H1 (cell line): ENCODE measurements around the gene USP35. TPM values are rescaled to one million over a fixed set of nuclear protein-coding genes. Genes with fewer than 3 reads are reported as not detected.

ENCODE experiments used
- CTCF ChIA-PET: fragments of 300-600 bp; sonication (Branson Sonifier 250); formaldehyde crosslinking; loops from one replicate; lab custom pipeline; 2021; ENCODE audit not compliant: partially characterized antibody; lab: Charles Lee
- POLR2A ChIA-PET: fragments of 300-600 bp; sonication (Branson Sonifier 250); formaldehyde crosslinking; loops from one replicate; lab custom pipeline; 2021; ENCODE audit warnings: inconsistent platforms; ENCODE audit not compliant: partially characterized antibody; lab: Charles Lee
- DNase-seq, 2 experiments: peaks; one replicate each; pipeline versions ENCODE4 v3.0.0 to v3.0.0-alpha.2; 2010 to 2022; ENCODE audit warnings: low spot score in 2 of 2, low read depth in 1 of 2, mixed read lengths in 1 of 2
- FAIRE-seq: peaks from 2 replicates; lab custom pipeline; 2011; peaks lifted over from hg19 to GRCh38; lab: Jason Lieb, UNC
- H2AFZ ChIP-seq: 2 replicates; pipeline ENCODE4 v1.8.1; 2012; ENCODE audit warnings: low read length, inconsistent platforms
- H2AK5ac ChIP-seq: 2 replicates; pipeline ENCODE4 v1.6.1; 2013; ENCODE audit warnings: low read depth, low read length
- H2BK120ac ChIP-seq: replicated peaks from 2 replicates; pipeline ENCODE3; 2013; ENCODE audit warnings: low read depth, low read length, inconsistent platforms
- H2BK12ac ChIP-seq: 2 replicates; pipeline ENCODE4 v1.6.1; 2013; ENCODE audit warnings: low read depth, low read length
- H2BK15ac ChIP-seq: 2 replicates; pipeline ENCODE4 v1.6.1; 2013; ENCODE audit warnings: low read length
- H2BK20ac ChIP-seq: 2 replicates; pipeline ENCODE4 v1.6.1; 2013; ENCODE audit warnings: low read length
- H2BK5ac ChIP-seq: 2 replicates; pipeline ENCODE4 v1.6.1; 2013; ENCODE audit warnings: low read depth, low read length
- H3K14ac ChIP-seq: 2 replicates; pipeline ENCODE4 v1.6.1; 2013; ENCODE audit warnings: inconsistent platforms; ENCODE audit not compliant: insufficient read length
- H3K18ac ChIP-seq: 2 replicates; pipeline ENCODE4 v1.6.1; 2013; ENCODE audit warnings: low read length; ENCODE audit errors: extremely low read depth
- H3K23ac ChIP-seq: 2 replicates; pipeline ENCODE4 v1.6.1; 2013; ENCODE audit warnings: inconsistent platforms; ENCODE audit not compliant: insufficient read length
- H3K23me2 ChIP-seq: 2 replicates; pipeline ENCODE4 v1.6.1; 2013; ENCODE audit warnings: low read depth, low read length
- H3K27ac ChIP-seq: 2 replicates; pipeline ENCODE4 v1.6.1; 2011; ENCODE audit warnings: low read depth, low read length, inconsistent platforms
- H3K27me3 ChIP-seq, 4 experiments: replicated peaks in 1 of 4; 1 replicate in 1 of 4; 2 replicates in 3 of 4; pipeline versions ENCODE4 v1.6.1 to v1.8.1; 2011 to 2013; ENCODE audit warnings: low read length in 3 of 4, mild to moderate bottlenecking in 3 of 4, inconsistent platforms in 2 of 4, mixed read lengths in 2 of 4, moderate library complexity in 1 of 4; ENCODE audit not compliant: control insufficient read depth in 3 of 4, insufficient read depth in 3 of 4; ENCODE audit errors: extremely low read depth in 1 of 4
- H3K36me3 ChIP-seq, 4 experiments: 2 replicates each; pipeline versions ENCODE4 v1.6.1 to v1.8.1; 2011 to 2013; ENCODE audit warnings: mild to moderate bottlenecking in 4 of 4, low read length in 3 of 4, moderate library complexity in 2 of 4, control low read depth in 1 of 4, inconsistent platforms in 1 of 4; ENCODE audit not compliant: insufficient read depth in 4 of 4, control insufficient read depth in 2 of 4
- H3K4ac ChIP-seq: replicated peaks from 2 replicates; pipeline ENCODE3; 2013; ENCODE audit warnings: low read length, low read depth, mixed read lengths, inconsistent platforms; ENCODE audit not compliant: insufficient read length
- H3K4me1 ChIP-seq, 4 experiments: replicated peaks in 1 of 4; 1 replicate in 1 of 4; 2 replicates in 3 of 4; pipeline versions ENCODE4 v1.6.1 to v1.8.1; 2011 to 2013; ENCODE audit warnings: low read length in 3 of 4, inconsistent platforms in 2 of 4, mixed read lengths in 1 of 4; ENCODE audit not compliant: insufficient read depth in 4 of 4, control insufficient read depth in 3 of 4
- H3K4me2 ChIP-seq, 2 experiments: 2 replicates each; pipeline versions ENCODE4 v1.6.1 to v1.8.1; 2011 to 2013; ENCODE audit warnings: low read depth in 2 of 2, low read length in 2 of 2, control low read depth in 1 of 2, inconsistent platforms in 1 of 2, mild to moderate bottlenecking in 1 of 2; ENCODE audit not compliant: insufficient read depth in 1 of 2
- H3K4me3 ChIP-seq, 4 experiments: fragments of 200-600, 300-600 bp in 1 of 4; sonication (generic), shearing (Covaris generic), sonication (Bioruptor Twin) in 1 of 4; 2 replicates each; pipeline versions ENCODE4 v1.5.1 to v1.8.1; 2011 to 2016; ENCODE audit warnings: low read length in 4 of 4, low read depth in 3 of 4, control low read depth in 2 of 4, inconsistent platforms in 2 of 4, mild to moderate bottlenecking in 2 of 4, mixed read lengths in 1 of 4, moderate library complexity in 1 of 4; ENCODE audit not compliant: insufficient read depth in 2 of 4; ENCODE audit errors: extremely low read depth in 1 of 4
- H3K56ac ChIP-seq: replicated peaks from 2 replicates; pipeline ENCODE3; 2013; ENCODE audit warnings: low read depth, mild to moderate bottlenecking, mixed read lengths, low read length, inconsistent platforms; ENCODE audit not compliant: insufficient read length
- H3K79me1 ChIP-seq: 2 replicates; pipeline ENCODE4 v1.6.1; 2013; ENCODE audit warnings: low read depth, low read length, control low read depth
- H3K79me2 ChIP-seq, 2 experiments: 2 replicates each; pipeline versions ENCODE4 v1.6.1 to v1.8.1; 2012 to 2013; ENCODE audit warnings: low read length in 2 of 2, mild to moderate bottlenecking in 2 of 2, inconsistent platforms in 1 of 2; ENCODE audit not compliant: insufficient read depth in 2 of 2, control insufficient read depth in 1 of 2
- H3K9ac ChIP-seq, 4 experiments: replicated peaks in 1 of 4; 1 replicate in 1 of 4; 2 replicates in 3 of 4; pipeline versions ENCODE4 v1.6.1 to v1.8.1; 2011 to 2013; ENCODE audit warnings: low read depth in 3 of 4, low read length in 3 of 4, control low read depth in 2 of 4, mild to moderate bottlenecking in 2 of 4, moderate library complexity in 2 of 4, inconsistent platforms in 1 of 4; ENCODE audit errors: extremely low read depth in 1 of 4
- H3K9me3 ChIP-seq, 2 experiments: 2 replicates each; pipeline versions ENCODE4 v1.6.1 to v1.8.1; 2012 to 2013; ENCODE audit warnings: mild to moderate bottlenecking in 2 of 2, moderate library complexity in 2 of 2, control low read depth in 1 of 2, inconsistent platforms in 1 of 2, low read depth in 1 of 2, low read length in 1 of 2, mixed read lengths in 1 of 2; ENCODE audit not compliant: insufficient read depth in 2 of 2
- H4K20me1 ChIP-seq, 2 experiments: replicated peaks in 1 of 2; 2 replicates each; pipeline versions ENCODE3 to v1.8.1; 2011 to 2013; ENCODE audit warnings: inconsistent platforms in 2 of 2, low read length in 2 of 2, mild to moderate bottlenecking in 1 of 2; ENCODE audit not compliant: insufficient read depth in 2 of 2, control insufficient read depth in 1 of 2
- H4K5ac ChIP-seq: 2 replicates; pipeline ENCODE4 v1.6.1; 2013; ENCODE audit warnings: low read length, low read depth, mixed read lengths, inconsistent platforms; ENCODE audit not compliant: insufficient read length
- H4K8ac ChIP-seq: 2 replicates; pipeline ENCODE4 v1.8.0; 2013; ENCODE audit warnings: mild to moderate bottlenecking, moderate library complexity, low read length, inconsistent platforms; ENCODE audit not compliant: insufficient read depth; ENCODE audit errors: extremely low read depth
- H4K91ac ChIP-seq: replicated peaks from 2 replicates; pipeline ENCODE3; 2013; ENCODE audit warnings: low read length, mixed read lengths, inconsistent platforms; ENCODE audit not compliant: insufficient read length
- FOSL1 ChIP-seq: IDR thresholded peaks from 2 replicates; pipeline ENCODE4 v1.6.1; 2011; ENCODE audit warnings: mild to moderate bottlenecking, low read depth, low read length, moderate library complexity; ENCODE audit not compliant: insufficient read depth
- SIN3A ChIP-seq, 2 experiments: IDR thresholded peaks in 1 of 2; conservative IDR thresholded peaks in 1 of 2; 2 replicates each; pipeline ENCODE4 v1.6.1; 2011 to 2012; ENCODE audit warnings: low read length in 2 of 2, improper control_type of control experiment in 1 of 2, low read depth in 1 of 2, mild to moderate bottlenecking in 1 of 2
- WGBS, 2 experiments: shearing (Covaris generic) in 1 of 2; methylation state at CpG; one replicate each; pipeline versions ENCODE4 v1.1.6 to v1.1.7; 2013 to 2015; ENCODE audit warnings: low lambda C conversion rate in 2 of 2, mixed read lengths in 2 of 2, inconsistent platforms in 1 of 2, low coverage in 1 of 2, missing lambda C conversion rate in 1 of 2; ENCODE audit not compliant: insufficient replicate concordance in 2 of 2, insufficient coverage in 1 of 2, insufficient read length in 1 of 2; ENCODE audit errors: extremely low coverage in 1 of 2, missing lambda C conversion rate in 1 of 2; 5-methylcytosine and 5-hydroxymethylcytosine counted together
- polyA plus RNA-seq, 7 experiments: library from polyadenylated mRNA; depleted of rRNA in 3 of 7; stranded (reverse) in 5 of 7; unstranded in 2 of 7; fragments of >200 nt in 5 of 7; fragments of 200-250 nt in 2 of 7; gene quantifications; 1 replicate in 5 of 7; 2 replicates in 1 of 7; 4 replicates in 1 of 7; pipeline versions ENCODE4 v1.2.1 to v1.2.3, GENCODE V29; 2011 to 2013; ENCODE audit warnings: missing spikeins in 2 of 7, mixed read lengths in 2 of 7
- total RNA-seq: library from RNA; stranded (reverse); fragmentation: NEBNext Ultra II Directional; extraction: Animal tissue kit (Norgen Biotek cat#: 25700); gene quantifications from 2 replicates; pipeline ENCODE4 v1.2.1, GENCODE V29; 2021

USP35 gene
- total and polyA plus RNA-seq, 2 of the 8 experiments (the other 6 are each of a cell fraction or from before 2014, with no cell fraction given): 4.6 to 6.8 TPM

- H3K79me1 ChIP-seq: no peaks in the 10 kb centered on the region
- ChIA-PET CTCF (interaction anchor here (0.6 to 1.2 kb wide), 2 partner anchors 253 to 414 kb away, joined by 3 to 5 read pairs; no protein-coding TSS in a partner anchor), POLR2A (interaction anchor here (1.1 kb wide), 1 partner anchor 11 kb away, joined by 4 read pairs; the partner anchor contains the start of gene ALG8)
- H2AFZ ChIP-seq: no peak overlapping the region
- no peak overlapping the region for H2BK20ac ChIP-seq
- H4K91ac ChIP-seq: no peak overlapping the region
- H3K27me3 ChIP-seq: no peaks in the 10 kb centered on the region
- H3K9me3 ChIP-seq: no peaks in the 10 kb centered on the region
- no peaks in the 10 kb centered on the region for H4K20me1 ChIP-seq
- H3K79me2 ChIP-seq: no peaks in the 10 kb centered on the region
- H3K36me3 ChIP-seq: no peaks in the 10 kb centered on the region
- H3K18ac ChIP-seq: no peak overlapping the region
- H4K5ac ChIP-seq: no peak overlapping the region
- H2BK5ac ChIP-seq: no peak overlapping the region
- H3K23ac ChIP-seq: no peak overlapping the region
- H3K4me2 ChIP-seq: no peak overlapping the region
- H2BK120ac ChIP-seq: no peak overlapping the region
- no peak for TF ChIP-seq FOSL1
- no peak for TF ChIP-seq SIN3A (conservative IDR thresholded peaks at IDR 0.05 in 1 of 2, IDR thresholded peaks at IDR 0.05 in 1 of 2; ENCODE audit: low read depth in 1 of 2, low read length in 2 of 2)
- no peak overlapping the region for H3K14ac ChIP-seq
- DNase-seq (no peak), FAIRE-seq (no peak)
- H4K8ac ChIP-seq: no peak overlapping the region
- no peak overlapping the region for H3K27ac ChIP-seq
- 94% methylated on average over 4 of the region's 4 CpGs; no CpG with 5 or more reads in 1 of the 2 experiments for WGBS, 2 experiments
- no peak overlapping the region for H2AK5ac ChIP-seq
- H3K23me2 ChIP-seq: no peaks in the 10 kb centered on the region
- H2BK15ac ChIP-seq: no peak overlapping the region
- H3K4me1 ChIP-seq: peaks cover 0 to 6% (median 0%) of the 10 kb centered on the region in 4 experiments; a peak in 2 of 7 replicates
- no peak overlapping the region for H3K9ac ChIP-seq
- no peak overlapping the region for H3K4ac ChIP-seq
- H2BK12ac ChIP-seq: no peak overlapping the region
- H3K56ac ChIP-seq: no peak overlapping the region
- H3K4me3 ChIP-seq: no peak overlapping the region
Observed at GRCh38 chr11:78150346-78150745, 38.4 kb upstream of the USP35 start.
